GM12878 (cell line): Measurements from ENCODE around the gene TAS2R3.

ENCODE experiments used
- BCL3 ChIP-seq: IDR thresholded peaks from 2 replicates; pipeline ENCODE4 v1.6.1; 2011; ENCODE audit warnings: borderline replicate concordance, low read depth, mild to moderate bottlenecking, moderate library complexity, low read length; ENCODE audit not compliant: insufficient read depth, poor library complexity, severe bottlenecking
- HDAC6 ChIP-seq: fragments of 200-600 bp; sonication (generic); IDR thresholded peaks from one replicate; pipeline ENCODE4 v1.8.0; 2017; ENCODE audit warnings: antibody characterized with exemption; ENCODE audit not compliant: unreplicated experiment
- NFIC ChIP-seq: IDR thresholded peaks from 2 replicates; pipeline ENCODE4 v1.6.1; 2012; ENCODE audit warnings: low read depth, mild to moderate bottlenecking, inconsistent platforms, low read length, moderate library complexity
- POLR2AphosphoS2 ChIP-seq: IDR thresholded peaks from 2 replicates; pipeline ENCODE4 v1.6.1; 2011; ENCODE audit warnings: low read depth, mild to moderate bottlenecking, low read length, improper control_type of control experiment, moderate library complexity
- POLR2AphosphoS5 ChIP-seq: IDR thresholded peaks from 2 replicates; pipeline ENCODE4 v1.6.1; 2011; ENCODE audit warnings: mild to moderate bottlenecking, low read length, inconsistent platforms
- TAF1 ChIP-seq: IDR thresholded peaks from 2 replicates; pipeline ENCODE4 v1.6.1; 2011; ENCODE audit warnings: mild to moderate bottlenecking, low read depth, low read length, borderline replicate concordance
- YY1 ChIP-seq: IDR thresholded peaks from 2 replicates; pipeline ENCODE4 v1.6.1; 2011; ENCODE audit warnings: low read depth, mild to moderate bottlenecking, low read length
- ZNF592 ChIP-seq: fragments of 450-650 bp; IDR thresholded peaks from 2 replicates; pipeline ENCODE4 v1.6.1; 2017; ENCODE audit warnings: mild to moderate bottlenecking, moderate library complexity

- TF ChIP-seq ZNF592 (no peak), POLR2AphosphoS2 (no peak), HDAC6 (no peak), NFIC (no peak), POLR2AphosphoS5 (no peak), BCL3 (no peak), YY1 (no peak), TAF1 (no peak)
These were observed 41.4 kb upstream of the TAS2R3 start for GRCh38 chr7:141722529-141722928.
